GM12891 (cell line): ENCODE results near the gene ALDH3B2.

ENCODE experiments used
- PAX5 ChIP-seq: IDR thresholded peaks from 2 replicates; pipeline ENCODE4 v1.6.1; 2011; ENCODE audit warnings: low read length, moderate library complexity, mild to moderate bottlenecking; ENCODE audit not compliant: insufficient read depth, severe bottlenecking
- POLR2A ChIP-seq: IDR thresholded peaks from 2 replicates; pipeline ENCODE4 v1.6.1; 2011; ENCODE audit warnings: low read depth, low read length, control low read depth
- POLR2AphosphoS5 ChIP-seq: IDR thresholded peaks from 2 replicates; pipeline ENCODE4 v1.6.1; 2011; ENCODE audit warnings: low read depth, low read length, control low read depth
- POU2F2 ChIP-seq: IDR thresholded peaks from 2 replicates; pipeline ENCODE4 v1.6.1; 2011; ENCODE audit warnings: low read depth, mild to moderate bottlenecking, control low read depth, low read length, moderate library complexity
- SPI1 ChIP-seq: IDR thresholded peaks from 2 replicates; pipeline ENCODE4 v1.6.1; 2011; ENCODE audit warnings: low read depth, low read length, control low read depth
- TAF1 ChIP-seq: IDR thresholded peaks from 2 replicates; pipeline ENCODE4 v1.6.1; 2011; ENCODE audit warnings: low read depth, low read length, control low read depth

GRCh38 chr11:67627441-67627811 is 47.0 kb downstream of the ALDH3B2 start:
- TF ChIP-seq TAF1 (no peak), POLR2A (no peak), SPI1 (no peak), POLR2AphosphoS5 (no peak), PAX5 (no peak), POU2F2 (no peak)
